Measurements from ENCODE around the gene TNNC2.

GRCh38 chr20:45861221-45862075 is 34.3 kb upstream of the TNNC2 start:
- TF ChIP-seq, protein P1, sequence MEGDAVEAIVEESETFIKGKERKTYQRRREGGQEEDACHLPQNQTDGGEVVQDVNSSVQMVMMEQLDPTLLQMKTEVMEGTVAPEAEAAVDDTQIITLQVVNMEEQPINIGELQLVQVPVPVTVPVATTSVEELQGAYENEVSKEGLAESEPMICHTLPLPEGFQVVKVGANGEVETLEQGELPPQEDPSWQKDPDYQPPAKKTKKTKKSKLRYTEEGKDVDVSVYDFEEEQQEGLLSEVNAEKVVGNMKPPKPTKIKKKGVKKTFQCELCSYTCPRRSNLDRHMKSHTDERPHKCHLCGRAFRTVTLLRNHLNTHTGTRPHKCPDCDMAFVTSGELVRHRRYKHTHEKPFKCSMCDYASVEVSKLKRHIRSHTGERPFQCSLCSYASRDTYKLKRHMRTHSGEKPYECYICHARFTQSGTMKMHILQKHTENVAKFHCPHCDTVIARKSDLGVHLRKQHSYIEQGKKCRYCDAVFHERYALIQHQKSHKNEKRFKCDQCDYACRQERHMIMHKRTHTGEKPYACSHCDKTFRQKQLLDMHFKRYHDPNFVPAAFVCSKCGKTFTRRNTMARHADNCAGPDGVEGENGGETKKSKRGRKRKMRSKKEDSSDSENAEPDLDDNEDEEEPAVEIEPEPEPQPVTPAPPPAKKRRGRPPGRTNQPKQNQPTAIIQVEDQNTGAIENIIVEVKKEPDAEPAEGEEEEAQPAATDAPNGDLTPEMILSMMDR (IDR thresholded peaks at IDR 0.05; ENCODE audit: extremely low read depth in 1 of 2, insufficient read depth in 1 of 2, low read depth in 1 of 2, low read length in 2 of 2), result no peak
- TF ChIP-seq GATA2 (IDR thresholded peaks at IDR 0.05; ENCODE audit: insufficient read depth, insufficient read length, low read depth, low read length) (no peak), POLR2AphosphoS5 (IDR thresholded peaks at IDR 0.05; ENCODE audit: insufficient read depth, low read depth, low read length) (no peak), POLR2A (IDR thresholded peaks at IDR 0.05; ENCODE audit: low read depth, low read length) (no peak), EZH2 (IDR thresholded peaks at IDR 0.05; ENCODE audit: borderline replicate concordance, low read depth, low read length, severe bottlenecking) (no peak), JUN (IDR thresholded peaks at IDR 0.05; ENCODE audit: borderline replicate concordance, insufficient read depth, insufficient read length, low read depth) (no peak), FOS (IDR thresholded peaks at IDR 0.05; ENCODE audit: borderline replicate concordance, insufficient read depth, low read length) (no peak), MYC (IDR thresholded peaks at IDR 0.05; ENCODE audit: low read depth, low read length) (no peak)
- TF ChIP-seq, protein P2, sequence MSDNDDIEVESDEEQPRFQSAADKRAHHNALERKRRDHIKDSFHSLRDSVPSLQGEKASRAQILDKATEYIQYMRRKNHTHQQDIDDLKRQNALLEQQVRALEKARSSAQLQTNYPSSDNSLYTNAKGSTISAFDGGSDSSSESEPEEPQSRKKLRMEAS (IDR thresholded peaks at IDR 0.05; ENCODE audit: insufficient read depth, insufficient read length), result no peak

Measured in endothelial cell of umbilical vein (primary cell).